HEK293 (cell line): ENCODE measurements around the gene PCDHGB7.

Experiments
- CTCF ChIA-PET: fragments of 350-600 bp; formaldehyde crosslinking; extraction: SDS; loops from one replicate; lab custom pipeline; 2021; ENCODE audit warnings: antibody characterized with exemption; lab: Yijun Ruan, JAX
- POLR2A ChIA-PET: fragments of 300-600 bp; formaldehyde crosslinking; extraction: SDS; loops from one replicate; lab custom pipeline; 2020; ENCODE audit warnings: antibody characterized with exemption, inconsistent platforms; lab: Yijun Ruan, JAX
- H3K27ac ChIP-seq: fragments of 200-500 bp; sonication (Bioruptor generic); 2 replicates; pipeline ENCODE4 v1.5.1; 2014; ENCODE audit warnings: low read depth, low read length, control low read depth, inconsistent platforms; ENCODE audit errors: extremely low read depth
- H3K36me3 ChIP-seq, 2 experiments: fragments of 200-500 bp in 1 of 2; sonication (Bioruptor generic) in 1 of 2; 1 replicate in 1 of 2; 2 replicates in 1 of 2; pipeline ENCODE4 v1.5.1; 2014 to 2017; ENCODE audit warnings: inconsistent platforms in 2 of 2, low read length in 2 of 2; ENCODE audit not compliant: control insufficient read depth in 2 of 2, insufficient read depth in 1 of 2
- H3K4me1 ChIP-seq: fragments of 200-500 bp; sonication (Bioruptor generic); 2 replicates; pipeline ENCODE4 v1.5.1; 2014; ENCODE audit warnings: mild to moderate bottlenecking, low read length, inconsistent platforms; ENCODE audit not compliant: control insufficient read depth, insufficient read depth
- H3K4me3 ChIP-seq: 2 replicates; pipeline ENCODE4 v1.5.1; 2011; ENCODE audit warnings: low read depth, mild to moderate bottlenecking, control low read depth, low read length, moderate library complexity
- H3K9me3 ChIP-seq: fragments of 200-500 bp; sonication (Bioruptor generic); 2 replicates; pipeline ENCODE4 v1.5.1; 2014; ENCODE audit warnings: low read depth, low read length, inconsistent platforms; ENCODE audit not compliant: control insufficient read depth, insufficient read depth
- AEBP2 ChIP-seq: fragments of 450-650 bp; formaldehyde crosslinking; IDR thresholded peaks from 2 replicates; pipeline ENCODE4 v1.5.1; 2016; ENCODE audit warnings: missing biosample characterization, missing genetic modification characterization, borderline replicate concordance
- GLI4 ChIP-seq: fragments of 450-650 bp; formaldehyde crosslinking; IDR thresholded peaks from 2 replicates; pipeline ENCODE4 v1.5.1; 2016; ENCODE audit warnings: missing biosample characterization, missing genetic modification characterization
- HOXD13 ChIP-seq: sonication (generic); formaldehyde crosslinking; IDR thresholded peaks from 2 replicates; pipeline ENCODE4 v1.8.0; 2022; ENCODE audit warnings: missing genetic modification reagents, borderline replicate concordance
- KLF16 ChIP-seq: fragments of 450-650 bp; formaldehyde crosslinking; IDR thresholded peaks from 2 replicates; pipeline ENCODE4 v1.5.1; 2017; ENCODE audit warnings: missing biosample characterization, missing genetic modification characterization
- KLF7 ChIP-seq: fragments of 450-650 bp; formaldehyde crosslinking; IDR thresholded peaks from 2 replicates; pipeline ENCODE4 v1.5.1; 2016; ENCODE audit warnings: missing biosample characterization, missing genetic modification characterization, borderline replicate concordance
- ZBTB1 ChIP-seq: fragments of 450-650 bp; formaldehyde crosslinking; IDR thresholded peaks from 2 replicates; pipeline ENCODE4 v1.5.1; 2016; ENCODE audit warnings: missing biosample characterization, missing genetic modification characterization
- ZBTB26 ChIP-seq: fragments of 450-650 bp; formaldehyde crosslinking; optimal IDR thresholded peaks from 2 replicates; pipeline ENCODE3; 2016; ENCODE audit warnings: missing biosample characterization, mild to moderate bottlenecking, missing genetic modification characterization
- ZFP3 ChIP-seq: fragments of 450-650 bp; formaldehyde crosslinking; IDR thresholded peaks from 2 replicates; pipeline ENCODE4 v1.5.1; 2016; ENCODE audit warnings: low read depth, missing biosample characterization, missing genetic modification characterization
- ZFP69B ChIP-seq: fragments of 450-650 bp; formaldehyde crosslinking; IDR thresholded peaks from 2 replicates; pipeline ENCODE4 v1.5.1; 2016; ENCODE audit warnings: missing biosample characterization, missing genetic modification characterization
- ZNF112 ChIP-seq: fragments of 450-650 bp; formaldehyde crosslinking; IDR thresholded peaks from 2 replicates; pipeline ENCODE4 v1.5.0; 2017; ENCODE audit warnings: missing biosample characterization, missing genetic modification characterization
- ZNF146 ChIP-seq: fragments of 450-650 bp; formaldehyde crosslinking; IDR thresholded peaks from 2 replicates; pipeline ENCODE4 v1.5.1; 2016; ENCODE audit warnings: missing biosample characterization, missing genetic modification characterization
- ZNF169 ChIP-seq: fragments of 450-650 bp; formaldehyde crosslinking; IDR thresholded peaks from 2 replicates; pipeline ENCODE4 v1.5.1; 2016; ENCODE audit warnings: missing biosample characterization, missing genetic modification characterization
- ZNF280C ChIP-seq: fragments of 450-650 bp; formaldehyde crosslinking; IDR thresholded peaks from 2 replicates; pipeline ENCODE4 v1.5.1; 2016; ENCODE audit warnings: missing biosample characterization, missing genetic modification characterization
- ZNF514 ChIP-seq: fragments of 450-650 bp; formaldehyde crosslinking; IDR thresholded peaks from 2 replicates; pipeline ENCODE4 v1.5.1; 2016; ENCODE audit warnings: missing biosample characterization, missing genetic modification characterization
- ZNF610 ChIP-seq: fragments of 450-650 bp; formaldehyde crosslinking; IDR thresholded peaks from 2 replicates; pipeline ENCODE4 v1.5.1; 2016; ENCODE audit warnings: missing biosample characterization, missing genetic modification characterization, borderline replicate concordance
- ZNF639 ChIP-seq: fragments of 450-650 bp; formaldehyde crosslinking; IDR thresholded peaks from 2 replicates; pipeline ENCODE4 v1.5.1; 2016; ENCODE audit warnings: missing biosample characterization, missing genetic modification characterization
- ZNF701 ChIP-seq: fragments of 450-650 bp; formaldehyde crosslinking; IDR thresholded peaks from 2 replicates; pipeline ENCODE4 v1.5.1; 2016; ENCODE audit warnings: missing biosample characterization, missing genetic modification characterization
- ZNF792 ChIP-seq: fragments of 450-650 bp; formaldehyde crosslinking; IDR thresholded peaks from 2 replicates; pipeline ENCODE4 v1.5.1; 2016; ENCODE audit warnings: missing biosample characterization, missing genetic modification characterization
- ZSCAN4 ChIP-seq: fragments of 450-650 bp; formaldehyde crosslinking; IDR thresholded peaks from 2 replicates; pipeline ENCODE4 v1.5.1; 2017; ENCODE audit warnings: missing biosample characterization, missing genetic modification characterization

The PCDHGB7 gene

GRCh38 chr5:141409598-141410306, 7.7 kb upstream of the PCDHGB7 start (continued):
- TF ChIP-seq AEBP2 (tag by site-specific recombination) (no peak), ZNF610 (tag by site-specific recombination) (no peak), ZNF639 (no peak), ZSCAN4 (tag by site-specific recombination) (no peak), ZBTB26 (no peak), ZNF514 (tag by site-specific recombination) (no peak), ZNF169 (tag by site-specific recombination) (no peak), ZNF701 (no peak)

- TF ChIP-seq KLF16 (tag by site-specific recombination) (no peak), ZFP3 (tag by site-specific recombination) (no peak), ZNF112 (tag by site-specific recombination) (no peak), ZBTB1 (tag by site-specific recombination) (no peak), ZNF792 (tag by site-specific recombination) (no peak), ZNF146 (tag by site-specific recombination) (no peak), GLI4 (tag by site-specific recombination) (no peak), HOXD13 (CRISPR knock-in tag) (no peak)
- Histone ChIP-seq H3K27ac (no peak overlapping the region), H3K4me3 (no peak overlapping the region), H3K4me1 (no peaks in the 10 kb centered on the region), H3K9me3 (no peaks in the 10 kb centered on the region), H3K36me3 (no peaks in the 10 kb centered on the region)
- CTCF ChIA-PET: interaction anchor here (0.6 to 1.5 kb wide), 2 partner anchors 10 to 726 kb away, joined by 4 to 6 read pairs; partner anchors contain the start of gene PCDHGA11
- POLR2A ChIA-PET: no interaction called here
Observed at GRCh38 chr5:141411575-141411974, 5.9 kb upstream of the PCDHGB7 start.

GRCh38 chr5:141412854-141413539, 4.5 kb upstream of the PCDHGB7 start, which contains the start of gene PCDHGA10:
TSS of gene PCDHGA10 (plus strand) at chr5:141412987. CDS start at chr5:141413176, 189 bp downstream.
- TF ChIP-seq ZFP69B (tag by site-specific recombination): no peak
- TF ChIP-seq ZNF280C: no peak
- no peak for TF ChIP-seq KLF7 (tag by site-specific recombination)
- Histone ChIP-seq H3K36me3 (no peaks in the 10 kb centered on the region), H3K9me3 (no peaks in the 10 kb centered on the region), H3K4me1 (no peaks in the 10 kb centered on the region), H3K27ac (no peak within 1 kb of the TSS), H3K4me3 (no peak within 1 kb of the TSS)
- ChIA-PET POLR2A (no interaction called here), CTCF (interaction anchor here (0.6 to 3.2 kb wide), 15 partner anchors 15 to 364 kb away, joined by 3 to 14 read pairs (median 3); partner anchors contain the start of genes PCDHGA12 and PCDHGB5)
